OCI-LY1 (cell line): ENCODE results near the gene PCSK4.

Source experiments
- EZH2 ChIP-seq: fragments of 200-600 bp; sonication (generic), shearing (Covaris generic); IDR thresholded peaks from 2 replicates; pipeline ENCODE4 v1.8.0; 2017; ENCODE audit warnings: borderline replicate concordance, mixed run types, mild to moderate bottlenecking, antibody characterized with exemption, low read length, moderate library complexity, mixed read lengths
- TF ChIP-seq, protein P1 (sequence below): fragments of 200-600 bp; sonication (generic), shearing (Covaris generic); IDR thresholded peaks from 2 replicates; pipeline ENCODE4 v1.5.1; 2017; ENCODE audit warnings: mild to moderate bottlenecking, antibody characterized with exemption, low read length, moderate library complexity, mixed read lengths

DNA sequence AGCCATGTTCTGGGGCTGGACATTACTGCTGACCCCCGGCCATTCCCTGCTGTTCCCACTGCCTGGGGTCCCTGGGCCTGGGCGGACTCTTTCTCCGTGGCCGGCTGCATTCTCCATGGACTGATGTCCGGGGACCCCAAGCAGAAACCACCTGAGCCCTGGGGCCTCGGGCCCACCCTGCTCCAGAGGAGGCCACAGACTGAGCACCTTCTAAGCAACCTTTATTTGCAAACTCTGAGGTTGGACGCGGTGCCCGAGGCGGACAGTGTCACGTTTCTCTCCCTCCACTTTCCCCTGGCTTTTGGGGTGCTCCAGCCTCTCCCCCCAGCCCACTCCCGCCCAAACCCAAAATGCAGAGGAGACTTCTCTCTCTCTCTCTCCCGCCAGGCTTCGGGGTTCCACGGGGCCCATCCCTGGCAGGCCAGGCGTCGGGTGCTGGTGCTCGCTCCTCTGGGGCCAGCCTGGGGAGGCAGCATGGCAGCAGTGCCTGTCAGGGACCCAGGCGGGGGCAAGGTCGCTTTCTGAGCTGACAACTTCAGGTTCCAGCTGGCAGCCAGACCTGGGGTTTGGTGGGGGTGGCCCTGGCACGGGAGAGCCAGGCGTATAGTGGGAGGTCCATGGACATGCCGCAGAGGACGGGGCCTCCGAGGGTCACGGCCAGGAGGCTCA, 8.8 kb downstream of the PCSK4 start:
- TF ChIP-seq, protein P1, sequence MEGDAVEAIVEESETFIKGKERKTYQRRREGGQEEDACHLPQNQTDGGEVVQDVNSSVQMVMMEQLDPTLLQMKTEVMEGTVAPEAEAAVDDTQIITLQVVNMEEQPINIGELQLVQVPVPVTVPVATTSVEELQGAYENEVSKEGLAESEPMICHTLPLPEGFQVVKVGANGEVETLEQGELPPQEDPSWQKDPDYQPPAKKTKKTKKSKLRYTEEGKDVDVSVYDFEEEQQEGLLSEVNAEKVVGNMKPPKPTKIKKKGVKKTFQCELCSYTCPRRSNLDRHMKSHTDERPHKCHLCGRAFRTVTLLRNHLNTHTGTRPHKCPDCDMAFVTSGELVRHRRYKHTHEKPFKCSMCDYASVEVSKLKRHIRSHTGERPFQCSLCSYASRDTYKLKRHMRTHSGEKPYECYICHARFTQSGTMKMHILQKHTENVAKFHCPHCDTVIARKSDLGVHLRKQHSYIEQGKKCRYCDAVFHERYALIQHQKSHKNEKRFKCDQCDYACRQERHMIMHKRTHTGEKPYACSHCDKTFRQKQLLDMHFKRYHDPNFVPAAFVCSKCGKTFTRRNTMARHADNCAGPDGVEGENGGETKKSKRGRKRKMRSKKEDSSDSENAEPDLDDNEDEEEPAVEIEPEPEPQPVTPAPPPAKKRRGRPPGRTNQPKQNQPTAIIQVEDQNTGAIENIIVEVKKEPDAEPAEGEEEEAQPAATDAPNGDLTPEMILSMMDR = no peak
- TF ChIP-seq EZH2 = no peak
